ENCODE data around the gene PHTF2. TPM values are rescaled to one million over a fixed set of nuclear protein-coding genes. Genes with fewer than 3 reads are reported as not detected.

Gene PHTF2
- total RNA-seq, 1 experiment from 2014 or later: 20.3 TPM

- CTCF ChIA-PET: no interaction called here
- no peak overlapping the region for H3K4me3 Mint-ChIP-seq (ENCODE audit: low read depth, unreplicated experiment)
- H3K4me1 Mint-ChIP-seq (ENCODE audit: low read depth, unreplicated experiment): no peaks in the 10 kb centered on the region
- H3K36me3 Mint-ChIP-seq (ENCODE audit: insufficient read depth, unreplicated experiment): no peaks in the 10 kb centered on the region
- intact Hi-C loops (cut with micrococcal nuclease; ENCODE audit: unreplicated experiment): no loop called here
- no peak for DNase-seq
- H3K27me3 Mint-ChIP-seq (ENCODE audit: unreplicated experiment): no peaks in the 10 kb centered on the region
- no peak for TF ChIP-seq CTCF (IDR thresholded peaks at IDR 0.05; ENCODE audit: unreplicated experiment)
- H3K9me3 Mint-ChIP-seq (ENCODE audit: low read depth, unreplicated experiment): no peaks in the 10 kb centered on the region
- no peak overlapping the region for H3K27ac Mint-ChIP-seq (ENCODE audit: unreplicated experiment)
- BruUV-seq (replicated peaks): no TSS peak
Observed at GRCh38 chr7:77786741-77787140, 11.8 kb upstream of the PHTF2 start.

- no peaks in the 10 kb centered on the region for H3K4me1 Mint-ChIP-seq (ENCODE audit: low read depth, unreplicated experiment)
- H3K9me3 Mint-ChIP-seq (ENCODE audit: low read depth, unreplicated experiment): no peaks in the 10 kb centered on the region
- intact Hi-C loops (cut with micrococcal nuclease; ENCODE audit: unreplicated experiment): no loop called here
Observed at GRCh38 chr7:77788327-77788902, 10.2 kb upstream of the PHTF2 start.

GRCh38 chr7:77791336-77791735 is 7.2 kb upstream of the PHTF2 start:
- Mint-ChIP-seq H3K27me3 (ENCODE audit: unreplicated experiment) (no peaks in the 10 kb centered on the region), H3K27ac (ENCODE audit: unreplicated experiment) (no peak overlapping the region), H3K9me3 (ENCODE audit: low read depth, unreplicated experiment) (no peaks in the 10 kb centered on the region), H3K36me3 (ENCODE audit: insufficient read depth, unreplicated experiment) (peaks cover 9% of the 10 kb centered on the region), H3K4me3 (ENCODE audit: low read depth, unreplicated experiment) (no peak overlapping the region), H3K4me1 (ENCODE audit: low read depth, unreplicated experiment) (peaks cover 18% of the 10 kb centered on the region)
- DNase-seq: no peak
- no peak for TF ChIP-seq CTCF (IDR thresholded peaks at IDR 0.05; ENCODE audit: unreplicated experiment)
- intact Hi-C loops (cut with micrococcal nuclease; ENCODE audit: unreplicated experiment): no loop called here
- no TSS peak for BruUV-seq (replicated peaks)
- CTCF ChIA-PET: no interaction called here

More at GRCh38 chr7:77788327-77788902, 10.2 kb upstream of the PHTF2 start:
- Mint-ChIP-seq H3K36me3 (ENCODE audit: insufficient read depth, unreplicated experiment) (no peaks in the 10 kb centered on the region), H3K4me3 (ENCODE audit: low read depth, unreplicated experiment) (no peak overlapping the region), H3K27me3 (ENCODE audit: unreplicated experiment) (no peaks in the 10 kb centered on the region), H3K27ac (ENCODE audit: unreplicated experiment) (no peak overlapping the region)
- no peak for TF ChIP-seq CTCF (IDR thresholded peaks at IDR 0.05; ENCODE audit: unreplicated experiment)
- no peak for DNase-seq
- BruUV-seq (replicated peaks): no TSS peak
- CTCF ChIA-PET: no interaction called here

- Mint-ChIP-seq H3K4me3 (ENCODE audit: low read depth, unreplicated experiment) (no peak overlapping the region), H3K27me3 (ENCODE audit: unreplicated experiment) (no peaks in the 10 kb centered on the region), H3K36me3 (ENCODE audit: insufficient read depth, unreplicated experiment) (peaks cover 15% of the 10 kb centered on the region), H3K4me1 (ENCODE audit: low read depth, unreplicated experiment) (peaks cover 24% of the 10 kb centered on the region), H3K27ac (ENCODE audit: unreplicated experiment) (no peak overlapping the region), H3K9me3 (ENCODE audit: low read depth, unreplicated experiment) (no peaks in the 10 kb centered on the region)
- DNase-seq: no peak
- CTCF ChIA-PET: no interaction called here
- TF ChIP-seq CTCF (IDR thresholded peaks at IDR 0.05; ENCODE audit: unreplicated experiment): no peak
- no TSS peak for BruUV-seq (replicated peaks)
- intact Hi-C loops (cut with micrococcal nuclease; ENCODE audit: unreplicated experiment): no loop called here
Observed at GRCh38 chr7:77791956-77792355, 6.6 kb upstream of the PHTF2 start.
